GM21737 (cell line): ENCODE data around the gene CYP1B1.
"Not testable (repeated sequence)": the region's sequence is repeated elsewhere in the genome, so short reads cannot be mapped to it uniquely, and the experiment has no call there.

Source experiments
- ATAC-seq: cut with Tn5 transposase; IDR thresholded peaks from one replicate; pipeline ENCODE4 v1.9.1; 2021; ENCODE audit warnings: mild to moderate bottlenecking, moderate library complexity; ENCODE audit not compliant: unreplicated experiment

Gene CYP1B1

GRCh38 chr2:38099099-38100028 is 23.4 kb upstream of the CYP1B1 start:
- ATAC-seq: no peak

DNA sequence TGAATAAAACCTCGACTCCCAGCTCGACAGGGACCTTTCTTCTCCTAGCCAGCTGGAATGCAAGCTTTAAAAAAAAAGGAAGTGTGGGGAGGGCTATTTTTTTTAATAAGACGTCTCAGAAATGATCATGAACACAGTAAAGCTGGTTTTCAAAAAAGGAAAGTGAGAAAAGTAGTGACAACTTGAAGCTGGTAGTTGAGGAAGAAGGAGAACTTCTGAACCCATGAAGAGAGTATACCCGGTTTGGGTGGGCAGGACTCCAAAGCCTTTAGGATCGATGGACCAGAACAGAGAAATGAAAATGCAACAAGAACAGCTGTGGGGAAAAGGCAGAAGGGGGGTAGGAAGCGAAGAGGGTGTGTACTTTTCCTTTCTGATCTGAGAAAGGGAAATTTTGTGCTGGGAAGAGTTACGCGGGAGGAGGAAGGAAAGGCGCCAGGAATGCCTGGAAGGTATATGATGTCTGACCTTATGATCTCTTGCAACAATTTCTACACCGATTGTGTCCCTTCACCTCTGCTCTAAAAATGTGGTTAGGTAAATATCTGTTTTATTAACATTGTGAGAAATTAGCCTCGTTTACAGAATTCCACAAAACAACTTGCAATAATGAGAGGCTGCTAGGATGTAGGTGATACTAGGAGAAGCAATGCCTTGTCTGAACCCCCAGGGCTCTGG is 22.6 kb upstream of the CYP1B1 start:
- ATAC-seq: no peak

GRCh38 chr2:38097988-38098385 is 22.0 kb upstream of the CYP1B1 start:
- ATAC-seq: no peak

DNA sequence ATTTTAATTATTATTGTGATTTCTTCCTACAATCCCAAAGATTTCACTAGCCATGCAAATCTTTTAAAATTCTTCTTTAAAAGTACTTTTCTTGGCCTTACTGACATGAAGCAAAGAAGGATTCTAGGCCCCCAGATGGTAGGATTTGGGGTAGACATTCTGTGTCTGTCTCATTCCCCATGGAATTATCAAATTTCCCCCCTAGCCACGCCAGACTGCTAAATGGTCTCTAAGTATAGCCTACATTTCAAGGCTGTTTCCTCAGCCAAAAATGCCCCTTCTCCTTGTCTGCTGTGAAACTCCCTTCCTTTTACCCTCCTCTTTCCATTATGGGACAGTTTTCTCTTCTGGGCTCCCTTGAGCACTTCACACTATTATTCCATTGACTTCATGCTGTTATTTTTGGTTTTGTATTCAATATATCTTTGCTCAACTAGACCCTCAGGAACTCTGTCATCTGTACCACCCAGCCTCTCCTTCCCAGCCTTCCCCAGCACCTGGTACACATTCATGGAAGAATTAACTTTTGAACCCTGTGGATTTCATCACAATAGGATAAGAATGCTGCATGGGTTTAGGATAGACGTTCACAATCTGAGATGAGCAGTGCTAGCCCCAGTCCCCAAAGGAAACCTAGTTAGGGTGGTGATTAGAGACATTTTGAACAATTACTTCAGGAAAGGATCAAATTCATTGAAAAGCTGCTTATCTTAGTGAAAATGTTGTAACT is 21.5 kb upstream of the CYP1B1 start:
- no peak for ATAC-seq

DNA sequence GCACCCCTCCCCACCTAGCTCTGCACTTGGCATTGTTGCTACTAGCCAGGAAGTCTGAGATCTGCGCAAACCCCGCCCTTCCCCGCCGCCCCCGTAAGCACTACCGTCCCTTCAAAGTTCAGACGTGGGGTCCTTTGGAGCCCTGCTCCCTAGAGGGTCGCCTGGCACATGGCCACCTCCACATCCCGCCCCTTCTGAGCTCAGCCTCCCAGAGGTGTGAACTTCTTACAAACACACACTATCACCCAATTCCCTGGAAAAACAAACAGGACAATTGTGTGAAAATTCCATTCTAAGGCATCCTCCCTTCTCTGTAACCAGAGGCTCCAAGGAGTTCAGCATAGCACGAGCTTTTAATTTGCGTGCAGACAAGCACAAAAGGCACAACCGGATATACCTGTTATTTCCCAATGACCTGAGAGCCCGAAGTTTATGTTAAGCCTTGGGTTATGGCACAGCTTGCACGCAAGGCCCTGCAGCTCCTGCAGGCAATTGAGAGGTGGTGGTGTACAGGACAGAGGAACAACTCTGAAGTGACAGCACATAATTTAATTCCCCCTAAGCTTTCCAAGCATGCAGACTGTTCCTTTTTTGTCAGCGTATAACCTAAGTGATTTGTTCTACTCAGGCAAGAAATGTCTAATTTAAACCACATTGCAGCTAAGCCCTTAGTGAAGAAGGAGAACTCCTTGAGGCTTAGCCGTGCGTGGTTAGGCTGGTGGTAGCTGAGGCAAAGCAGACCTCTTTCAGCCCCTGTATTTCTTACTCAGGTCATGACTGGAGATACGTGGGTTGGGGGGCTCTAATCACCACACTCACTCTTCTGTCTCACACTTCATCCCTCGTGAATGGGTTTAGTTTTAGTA is 20.3 kb upstream of the CYP1B1 start:
- no peak for ATAC-seq

GRCh38 chr2:38095079-38095995 is 19.4 kb upstream of the CYP1B1 start:
- ATAC-seq: no peak

- no peak for ATAC-seq
These were observed 17.7 kb upstream of the CYP1B1 start for GRCh38 chr2:38093527-38094165.

DNA sequence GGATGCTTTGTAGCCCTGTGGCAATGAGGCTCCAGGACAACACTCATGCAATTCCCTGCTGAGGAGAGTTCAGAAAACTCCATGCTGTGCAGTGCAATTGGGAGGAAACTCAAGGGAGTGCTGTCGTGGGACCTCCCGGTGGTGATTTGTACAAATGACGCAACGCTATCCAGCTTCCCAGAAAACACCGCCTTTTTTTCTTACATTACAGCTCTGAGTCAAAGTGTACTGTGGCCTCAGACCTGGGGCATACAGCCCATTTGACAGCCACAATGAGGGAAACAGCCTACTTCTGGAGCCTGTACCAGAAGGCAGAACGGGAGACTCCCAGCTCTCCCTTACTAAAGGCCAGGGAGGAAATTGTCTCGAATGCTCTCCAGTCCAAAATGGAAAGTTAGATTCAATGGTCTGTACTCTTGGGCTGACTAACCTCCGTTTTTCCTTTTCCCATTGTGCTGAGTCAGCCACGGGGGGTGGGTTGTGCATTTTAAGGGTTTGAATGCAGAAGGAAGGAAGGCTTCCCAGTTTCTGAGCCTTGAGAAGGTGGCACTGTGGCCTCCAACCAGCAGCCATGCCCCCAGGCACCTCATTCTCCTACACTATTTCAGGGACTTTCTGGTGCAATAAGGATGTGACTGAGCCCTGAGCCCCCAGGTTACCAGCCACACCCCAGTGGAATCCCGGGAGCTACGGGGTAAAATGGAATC is 16.4 kb upstream of the CYP1B1 start:
- ATAC-seq: no peak

GRCh38 chr2:38091760-38092159 is 15.8 kb upstream of the CYP1B1 start:
- ATAC-seq: no peak

- no peak for ATAC-seq
These were observed 15.0 kb upstream of the CYP1B1 start for GRCh38 chr2:38090928-38091327.

DNA sequence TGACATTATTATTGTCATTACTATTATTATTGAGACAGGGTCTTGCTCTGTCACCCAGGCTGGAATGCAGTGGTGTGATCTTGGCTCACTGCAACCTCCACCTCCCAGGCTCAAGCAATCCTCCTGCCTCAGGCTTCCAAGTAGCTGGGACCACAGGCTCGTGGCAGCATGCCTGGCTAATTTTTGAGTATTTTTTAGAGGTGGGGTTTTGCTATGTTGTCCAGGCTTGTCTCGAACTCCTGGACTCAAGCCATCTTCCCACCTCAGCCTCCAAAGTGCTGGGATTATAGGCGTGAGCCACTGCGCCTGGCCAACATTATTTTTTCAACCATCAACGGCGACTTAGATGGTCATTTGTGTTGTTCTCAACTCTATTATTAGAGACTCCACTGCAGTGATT is 14.3 kb upstream of the CYP1B1 start:
- ATAC-seq: not testable (repeated sequence)

- not testable (repeated sequence) for ATAC-seq
These were observed 10.2 kb upstream of the CYP1B1 start for GRCh38 chr2:38085998-38086698.

GRCh38 chr2:38084556-38084955 is 8.6 kb upstream of the CYP1B1 start:
- not testable (repeated sequence) for ATAC-seq

- ATAC-seq: not testable (repeated sequence)
These were observed 6.8 kb upstream of the CYP1B1 start for GRCh38 chr2:38082727-38083126.

DNA sequence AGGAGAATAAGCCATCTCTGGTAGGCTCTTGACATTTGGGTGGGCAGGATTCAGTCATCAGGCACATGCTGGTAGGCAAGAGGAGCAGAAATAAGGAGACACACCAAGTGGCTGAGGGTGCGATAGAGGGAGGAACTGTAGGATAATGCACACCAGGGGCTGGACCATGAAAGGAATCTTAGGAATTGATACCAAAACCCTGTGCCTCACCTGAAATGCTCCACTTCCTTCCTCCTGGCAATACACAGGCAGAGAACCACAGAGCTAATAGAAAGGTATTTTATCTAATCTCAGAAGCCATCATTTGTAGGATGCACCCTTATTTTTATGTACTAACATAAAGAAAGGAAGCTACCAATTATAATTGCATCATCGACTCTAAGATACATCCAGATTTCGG is 4.4 kb upstream of the CYP1B1 start:
- ATAC-seq: no peak

GRCh38 chr2:38079116-38080052 is 3.4 kb upstream of the CYP1B1 start:
- ATAC-seq: no peak

- no peak for ATAC-seq
These were observed 1.4 kb upstream of the CYP1B1 start for GRCh38 chr2:38077431-38077769.
